ENCODE measurements around the gene DUSP12.

Gene DUSP12

DNA sequence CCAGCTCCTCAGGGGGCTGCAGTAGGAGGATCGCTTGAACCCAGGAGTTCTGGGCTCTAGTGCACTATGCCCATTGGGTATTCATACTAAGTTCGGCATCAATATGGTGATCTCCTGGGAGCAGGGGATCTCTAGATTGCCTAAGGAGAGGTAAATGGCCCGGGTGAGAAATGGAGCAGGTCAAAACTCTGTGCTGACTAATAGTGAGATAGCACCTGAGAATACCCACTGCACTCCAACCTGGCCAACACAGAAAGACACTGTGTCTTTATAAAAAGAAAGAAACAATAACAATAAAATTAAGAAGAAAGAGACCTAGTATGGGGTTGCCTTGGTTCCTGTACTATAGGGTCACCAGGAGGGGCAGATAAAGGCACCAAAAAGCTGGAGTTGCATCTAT is 13.7 kb upstream of the DUSP12 start:
- TF ChIP-seq, protein P1, sequence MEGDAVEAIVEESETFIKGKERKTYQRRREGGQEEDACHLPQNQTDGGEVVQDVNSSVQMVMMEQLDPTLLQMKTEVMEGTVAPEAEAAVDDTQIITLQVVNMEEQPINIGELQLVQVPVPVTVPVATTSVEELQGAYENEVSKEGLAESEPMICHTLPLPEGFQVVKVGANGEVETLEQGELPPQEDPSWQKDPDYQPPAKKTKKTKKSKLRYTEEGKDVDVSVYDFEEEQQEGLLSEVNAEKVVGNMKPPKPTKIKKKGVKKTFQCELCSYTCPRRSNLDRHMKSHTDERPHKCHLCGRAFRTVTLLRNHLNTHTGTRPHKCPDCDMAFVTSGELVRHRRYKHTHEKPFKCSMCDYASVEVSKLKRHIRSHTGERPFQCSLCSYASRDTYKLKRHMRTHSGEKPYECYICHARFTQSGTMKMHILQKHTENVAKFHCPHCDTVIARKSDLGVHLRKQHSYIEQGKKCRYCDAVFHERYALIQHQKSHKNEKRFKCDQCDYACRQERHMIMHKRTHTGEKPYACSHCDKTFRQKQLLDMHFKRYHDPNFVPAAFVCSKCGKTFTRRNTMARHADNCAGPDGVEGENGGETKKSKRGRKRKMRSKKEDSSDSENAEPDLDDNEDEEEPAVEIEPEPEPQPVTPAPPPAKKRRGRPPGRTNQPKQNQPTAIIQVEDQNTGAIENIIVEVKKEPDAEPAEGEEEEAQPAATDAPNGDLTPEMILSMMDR (IDR thresholded peaks at IDR 0.05; ENCODE audit: low read length, missing control alignments), result no peak
- H3K4me3 ChIP-seq (replicated peaks; ENCODE audit: low read depth, low read length), result no peak overlapping the region
- DNase-seq (ENCODE audit: low read depth), result no peak

DNA sequence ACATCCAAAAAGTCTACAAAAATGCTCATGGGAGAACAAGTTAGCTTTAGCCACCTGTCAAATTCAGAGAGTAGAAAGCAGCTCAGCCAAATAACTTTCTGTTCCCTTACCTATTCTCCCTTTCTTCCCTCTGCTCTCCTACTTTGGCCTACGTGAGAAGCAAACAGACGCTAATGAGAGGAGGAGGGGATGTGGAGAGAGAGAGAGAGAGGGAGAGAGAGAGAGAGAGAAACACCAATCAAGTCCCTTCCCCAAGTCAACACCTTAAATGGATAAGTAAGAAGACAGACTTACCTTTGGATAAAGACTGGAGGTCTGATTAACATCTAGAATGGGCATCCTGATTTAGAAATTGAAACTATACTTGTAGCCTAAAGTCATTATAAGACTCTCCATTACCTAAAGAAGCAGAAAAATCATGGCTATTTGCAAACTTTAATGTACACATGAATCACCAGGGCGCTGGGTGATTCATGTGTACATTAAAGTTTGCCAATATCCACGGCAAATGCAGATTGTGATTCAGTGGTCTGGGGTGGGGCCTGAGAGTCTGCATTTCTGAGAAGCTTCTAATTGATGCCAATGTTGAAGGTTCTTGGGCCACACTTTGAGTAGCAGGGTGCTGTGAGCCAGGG is 13.1 kb upstream of the DUSP12 start:
- TF ChIP-seq, protein P1 (IDR thresholded peaks at IDR 0.05; ENCODE audit: low read length, missing control alignments), result no peak
- H3K4me3 ChIP-seq (replicated peaks; ENCODE audit: low read depth, low read length), result no peak overlapping the region
- DNase-seq (ENCODE audit: low read depth), result no peak

DNA sequence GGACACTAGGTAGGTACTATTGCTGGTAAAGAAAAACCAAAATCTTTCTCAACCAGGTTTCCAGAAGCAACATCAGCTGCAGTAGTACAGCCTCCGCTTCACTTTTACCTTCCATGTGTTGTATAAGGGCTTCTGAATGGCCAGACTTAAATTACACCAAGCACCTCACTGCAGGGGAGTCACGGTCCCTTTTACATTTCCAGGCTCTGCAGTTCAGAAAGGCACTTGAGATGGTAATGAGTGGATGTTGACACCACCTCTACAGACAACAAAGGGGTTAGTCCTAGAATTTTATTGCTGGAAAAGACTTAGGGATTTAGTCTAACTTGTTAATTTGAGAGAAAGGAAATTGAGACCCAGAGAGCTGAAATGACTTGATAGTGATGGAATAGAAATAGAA is 12.0 kb upstream of the DUSP12 start:
- TF ChIP-seq, protein P1 (IDR thresholded peaks at IDR 0.05; ENCODE audit: low read length, missing control alignments), result no peak
- H3K4me3 ChIP-seq (replicated peaks; ENCODE audit: low read depth, low read length), result no peak overlapping the region
- DNase-seq (ENCODE audit: low read depth), result no peak

DNA sequence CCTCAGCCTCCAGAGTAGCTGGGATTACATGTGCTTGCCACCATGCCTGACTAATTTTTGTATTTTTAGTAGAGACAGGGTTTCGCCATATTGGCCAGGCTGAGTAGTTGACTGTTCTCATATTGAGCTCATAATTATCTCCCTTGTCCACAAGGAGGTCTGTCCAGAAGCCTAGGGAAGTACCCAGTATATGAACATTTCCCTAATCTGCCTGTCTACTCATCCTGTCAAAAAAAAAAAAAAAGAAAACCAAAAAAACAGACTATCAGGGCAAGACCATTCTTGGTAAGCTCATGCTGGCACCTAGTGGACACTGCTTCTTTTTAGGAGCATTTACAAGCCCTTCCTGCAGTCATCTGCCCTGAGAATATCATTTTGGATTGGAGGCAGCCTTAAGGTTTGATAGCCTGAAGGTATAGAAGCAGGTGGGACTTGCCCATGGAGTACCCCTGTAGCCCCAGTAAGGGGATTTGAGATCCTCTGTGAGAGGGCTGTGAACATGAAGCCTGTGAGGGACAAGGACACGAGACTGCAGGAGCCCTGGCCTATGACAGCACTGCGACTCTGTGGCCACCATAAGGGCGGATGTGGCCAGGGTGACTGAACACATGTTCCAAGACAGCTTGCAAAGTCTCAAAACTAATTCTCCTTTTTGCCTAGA is 10.8 kb upstream of the DUSP12 start:
- peak; percentile 89 for DNase-seq (ENCODE audit: low read depth)
- H3K4me3 ChIP-seq (replicated peaks; ENCODE audit: low read depth, low read length), result no peak overlapping the region
- TF ChIP-seq, protein P1 (IDR thresholded peaks at IDR 0.05; ENCODE audit: low read length, missing control alignments), result peak; percentile 64

DNA sequence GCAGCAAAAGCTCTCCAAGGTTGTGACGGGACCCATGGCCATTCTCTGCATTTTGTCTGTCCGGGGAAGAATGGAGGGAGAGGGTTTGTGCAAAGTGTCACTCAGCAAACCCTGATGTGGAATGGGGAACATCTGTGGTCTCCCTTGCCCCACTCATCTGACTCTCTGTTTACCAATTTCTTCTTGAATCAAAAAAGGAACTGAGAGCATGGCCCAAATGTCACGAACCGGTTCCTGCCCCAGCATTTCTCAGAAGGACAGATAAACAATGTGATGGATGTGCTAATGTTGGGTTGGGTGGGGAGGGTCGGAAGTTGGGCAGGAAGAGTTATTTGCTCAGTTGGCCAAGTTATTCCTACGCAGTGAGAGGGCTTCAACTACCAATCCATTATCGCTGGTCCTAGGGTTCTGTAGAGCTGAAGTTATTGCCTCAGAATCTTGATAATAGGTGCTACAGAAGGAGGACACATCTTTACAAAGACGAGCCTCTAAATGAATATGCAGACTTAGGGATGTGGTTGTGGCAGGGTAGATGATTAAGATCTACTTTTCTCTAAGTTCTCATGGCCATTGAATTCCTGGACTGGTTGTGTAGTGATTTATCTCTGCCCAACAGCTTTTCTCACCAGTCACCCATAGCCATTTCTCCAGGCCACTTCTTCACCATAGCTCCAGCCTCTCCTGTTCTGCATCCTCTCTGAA is 9.6 kb upstream of the DUSP12 start:
- DNase-seq (ENCODE audit: low read depth), result no peak
- TF ChIP-seq, protein P1 (IDR thresholded peaks at IDR 0.05; ENCODE audit: low read length, missing control alignments), result no peak
- H3K4me3 ChIP-seq (replicated peaks; ENCODE audit: low read depth, low read length), result no peak overlapping the region

DNA sequence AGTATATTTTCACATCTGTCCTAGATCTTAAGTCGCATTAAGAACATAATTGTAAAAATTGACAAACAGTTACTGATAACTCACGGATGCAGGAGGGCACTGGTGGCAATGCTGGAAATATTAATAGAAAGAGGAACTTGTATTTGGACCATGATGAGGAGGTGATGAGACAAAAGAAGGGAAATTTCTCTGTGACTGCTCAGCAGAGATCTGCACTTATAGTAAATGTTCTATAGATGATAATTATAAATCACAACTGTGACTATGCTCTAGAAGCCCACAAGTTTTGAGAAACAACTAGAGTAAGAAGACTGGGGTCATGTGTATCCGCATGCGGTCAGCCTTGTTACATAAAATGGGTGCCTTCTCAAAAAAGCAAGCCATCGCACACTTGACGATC is 8.7 kb upstream of the DUSP12 start:
- no peak overlapping the region for H3K4me3 ChIP-seq (replicated peaks; ENCODE audit: low read depth, low read length)
- TF ChIP-seq, protein P1 (IDR thresholded peaks at IDR 0.05; ENCODE audit: low read length, missing control alignments), result no peak
- no peak for DNase-seq (ENCODE audit: low read depth)

All from fibroblast of pulmonary artery (primary cell).